ENCODE measurements around the gene TIGD6. TPM values are rescaled to one million over a fixed set of nuclear protein-coding genes. Genes with fewer than 3 reads are reported as not detected.
A peak's percentile ranks its signal among the peaks of the same experiment; 100 is the strongest.
"Not testable (repeated sequence)": the region's sequence is repeated elsewhere in the genome, so short reads cannot be mapped to it uniquely, and the experiment has no call there.

The TIGD6 gene
- total RNA-seq, 1 experiment from 2014 or later = 4.3 TPM

DNA sequence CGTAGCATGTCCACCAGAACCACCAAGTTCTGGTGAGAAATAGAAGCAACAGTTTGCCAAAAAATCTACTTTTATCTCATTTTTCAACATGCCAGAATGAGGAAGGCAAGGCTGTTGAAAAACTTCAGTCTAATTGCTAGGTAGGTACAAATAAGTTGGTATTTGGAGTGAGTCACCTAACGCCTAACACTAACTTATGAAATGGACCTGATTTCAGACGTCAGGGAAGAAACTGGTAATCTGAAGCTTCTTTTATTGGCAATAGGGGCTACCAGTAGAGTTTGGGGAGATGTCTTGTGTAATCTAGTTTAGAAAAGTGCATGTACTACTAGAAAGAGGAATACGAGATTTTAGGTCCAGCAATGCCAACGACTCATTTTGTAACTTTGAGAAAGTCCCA lies 51.5 kb downstream of the TIGD6 start:
- Mint-ChIP-seq H3K27ac (ENCODE audit: unreplicated experiment) (no peak overlapping the region), H3K4me1 (ENCODE audit: low read depth, unreplicated experiment) (peaks cover 29% of the 10 kb centered on the region), H3K27me3 (ENCODE audit: insufficient read depth, unreplicated experiment) (no peaks in the 10 kb centered on the region), H3K36me3 (ENCODE audit: insufficient read depth, unreplicated experiment) (no peaks in the 10 kb centered on the region), H3K4me3 (ENCODE audit: unreplicated experiment) (no peak overlapping the region), H3K9me3 (ENCODE audit: unreplicated experiment) (no peaks in the 10 kb centered on the region)
- DNase-seq = no peak
- CTCF ChIA-PET = interaction anchor here (1.7 kb wide), 1 partner anchor 9 kb away, joined by 4 read pairs; no protein-coding TSS in a partner anchor
- H3K27me3 ChIP-seq (replicated peaks; ENCODE audit: control insufficient read depth, insufficient read depth, low read length) = no peaks in the 10 kb centered on the region
- POLR2A ChIA-PET = no interaction called here
- BruUV-seq (replicated peaks) = no TSS peak
- H3K9me3 ChIP-seq = no peaks in the 10 kb centered on the region
- H3K4me3 ChIP-seq (ENCODE audit: low read depth, low read length) = no peak overlapping the region
- intact Hi-C loops (cut with micrococcal nuclease; ENCODE audit: unreplicated experiment) = no loop called here
- H3K4me1 ChIP-seq = peaks cover 36% of the 10 kb centered on the region
- TF ChIP-seq, protein P1, sequence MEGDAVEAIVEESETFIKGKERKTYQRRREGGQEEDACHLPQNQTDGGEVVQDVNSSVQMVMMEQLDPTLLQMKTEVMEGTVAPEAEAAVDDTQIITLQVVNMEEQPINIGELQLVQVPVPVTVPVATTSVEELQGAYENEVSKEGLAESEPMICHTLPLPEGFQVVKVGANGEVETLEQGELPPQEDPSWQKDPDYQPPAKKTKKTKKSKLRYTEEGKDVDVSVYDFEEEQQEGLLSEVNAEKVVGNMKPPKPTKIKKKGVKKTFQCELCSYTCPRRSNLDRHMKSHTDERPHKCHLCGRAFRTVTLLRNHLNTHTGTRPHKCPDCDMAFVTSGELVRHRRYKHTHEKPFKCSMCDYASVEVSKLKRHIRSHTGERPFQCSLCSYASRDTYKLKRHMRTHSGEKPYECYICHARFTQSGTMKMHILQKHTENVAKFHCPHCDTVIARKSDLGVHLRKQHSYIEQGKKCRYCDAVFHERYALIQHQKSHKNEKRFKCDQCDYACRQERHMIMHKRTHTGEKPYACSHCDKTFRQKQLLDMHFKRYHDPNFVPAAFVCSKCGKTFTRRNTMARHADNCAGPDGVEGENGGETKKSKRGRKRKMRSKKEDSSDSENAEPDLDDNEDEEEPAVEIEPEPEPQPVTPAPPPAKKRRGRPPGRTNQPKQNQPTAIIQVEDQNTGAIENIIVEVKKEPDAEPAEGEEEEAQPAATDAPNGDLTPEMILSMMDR (IDR thresholded peaks at IDR 0.05; ENCODE audit: insufficient read depth in 1 of 2, low read depth in 1 of 2, low read length in 1 of 2, severe bottlenecking in 1 of 2, unreplicated experiment in 1 of 2) = no peak
- H3K36me3 ChIP-seq (ENCODE audit: control insufficient read depth, insufficient read depth, low read length) = no peaks in the 10 kb centered on the region

DNA sequence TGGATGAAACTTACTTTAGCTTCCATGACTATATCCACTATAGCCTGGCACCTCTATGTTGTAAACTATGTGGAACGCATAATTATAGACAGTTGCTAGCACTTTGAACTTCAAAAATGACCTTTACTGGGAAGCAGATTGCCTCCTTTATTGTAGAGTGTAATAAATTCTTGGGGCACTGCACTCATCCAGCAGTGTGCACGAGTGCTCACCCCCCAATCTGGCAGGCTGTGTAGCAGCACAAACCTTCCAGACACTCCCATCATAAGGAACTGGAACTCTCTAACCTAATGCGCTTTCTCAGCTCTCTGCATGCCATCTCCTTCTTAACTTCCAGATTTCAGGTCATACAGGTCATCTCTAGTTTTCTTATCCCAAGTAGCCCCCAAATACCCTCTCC lies 54.3 kb downstream of the TIGD6 start:
- no peaks in the 10 kb centered on the region for H3K27me3 Mint-ChIP-seq (ENCODE audit: insufficient read depth, unreplicated experiment)
- POLR2A ChIA-PET = no interaction called here

DNA sequence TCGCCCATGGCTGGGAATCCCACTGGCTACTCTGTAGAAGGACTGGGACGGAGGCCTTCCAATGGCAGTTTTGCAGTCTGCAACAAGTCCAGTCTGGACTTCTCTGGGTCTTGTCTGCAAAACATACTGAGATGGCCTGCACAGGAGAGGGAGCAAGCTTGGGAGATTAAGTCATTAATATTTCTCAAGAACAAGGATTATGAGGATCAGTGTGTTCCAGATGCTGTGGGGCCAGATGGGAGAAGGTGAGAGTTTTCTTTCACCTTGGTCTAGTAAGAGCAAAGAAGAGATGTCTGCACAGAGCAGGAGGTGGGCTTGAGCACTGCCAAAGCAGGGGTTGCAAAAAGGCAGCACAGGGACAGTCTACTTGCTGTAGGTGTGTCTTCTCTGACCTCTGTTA lies 55.8 kb downstream of the TIGD6 start, which contains the start of gene PDE6A:
Gene PDE6A (minus strand): TSS at position 128 of the 400 bp plus-strand sequence. CDS start 120 bp downstream, at position 8.
- Histone ChIP-seq H3K36me3 (ENCODE audit: control insufficient read depth, insufficient read depth, low read length) (no peaks in the 10 kb centered on the region), H3K27me3 (replicated peaks; ENCODE audit: control insufficient read depth, insufficient read depth, low read length) (no peaks in the 10 kb centered on the region), H3K4me3 (ENCODE audit: low read depth, low read length) (no peak within 1 kb of the TSS), H3K4me1 (peaks cover 69% of the 10 kb centered on the region), H3K9me3 (no peaks in the 10 kb centered on the region)
- no peaks in the 10 kb centered on the region for H3K27me3 Mint-ChIP-seq (ENCODE audit: insufficient read depth, unreplicated experiment)
- H3K36me3 Mint-ChIP-seq (ENCODE audit: insufficient read depth, unreplicated experiment) = peaks cover 13% of the 10 kb centered on the region
- peak within 1 kb of the TSS; percentile 87 for H3K27ac Mint-ChIP-seq (ENCODE audit: unreplicated experiment)
- TF ChIP-seq, protein P1 (IDR thresholded peaks at IDR 0.05; ENCODE audit: insufficient read depth in 1 of 2, low read depth in 1 of 2, low read length in 1 of 2, severe bottlenecking in 1 of 2, unreplicated experiment in 1 of 2) = no peak
- no TSS peak for BruUV-seq (replicated peaks)
- H3K4me3 Mint-ChIP-seq (ENCODE audit: unreplicated experiment) = peak within 1 kb of the TSS; percentile 53
- H3K9me3 Mint-ChIP-seq (ENCODE audit: unreplicated experiment) = no peaks in the 10 kb centered on the region
- CTCF ChIA-PET = interaction anchor here (0.6 kb wide), 1 partner anchor 78 kb away, joined by 3 read pairs; no protein-coding TSS in a partner anchor
- POLR2A ChIA-PET = no interaction called here
- DNase-seq = no peak
- H3K4me1 Mint-ChIP-seq (ENCODE audit: low read depth, unreplicated experiment) = peaks cover 62% of the 10 kb centered on the region
- intact Hi-C loops (cut with micrococcal nuclease; ENCODE audit: unreplicated experiment) = no loop called here

More for the DNA sequence above, 54.3 kb downstream of the TIGD6 start:
- peak in 1 of 2 experiments; percentile 55 for DNase-seq
- Histone ChIP-seq H3K9me3 (no peaks in the 10 kb centered on the region), H3K36me3 (ENCODE audit: control insufficient read depth, insufficient read depth, low read length) (no peaks in the 10 kb centered on the region), H3K4me3 (ENCODE audit: low read depth, low read length) (no peak overlapping the region), H3K27me3 (replicated peaks; ENCODE audit: control insufficient read depth, insufficient read depth, low read length) (no peaks in the 10 kb centered on the region), H3K4me1 (peaks cover 57% of the 10 kb centered on the region)
- no TSS peak for BruUV-seq (replicated peaks)
- CTCF ChIA-PET = no interaction called here
- H3K4me1 Mint-ChIP-seq (ENCODE audit: low read depth, unreplicated experiment) = peaks cover 58% of the 10 kb centered on the region
- H3K9me3 Mint-ChIP-seq (ENCODE audit: unreplicated experiment) = no peaks in the 10 kb centered on the region
- no peak overlapping the region for H3K4me3 Mint-ChIP-seq (ENCODE audit: unreplicated experiment)
- peaks cover 13% of the 10 kb centered on the region for H3K36me3 Mint-ChIP-seq (ENCODE audit: insufficient read depth, unreplicated experiment)
- intact Hi-C loops (cut with micrococcal nuclease; ENCODE audit: unreplicated experiment) = no loop called here
- peak overlapping the region; percentile 14 for H3K27ac Mint-ChIP-seq (ENCODE audit: unreplicated experiment)
- TF ChIP-seq, protein P1 (IDR thresholded peaks at IDR 0.05; ENCODE audit: insufficient read depth in 1 of 2, low read depth in 1 of 2, low read length in 1 of 2, severe bottlenecking in 1 of 2, unreplicated experiment in 1 of 2) = no peak

DNA sequence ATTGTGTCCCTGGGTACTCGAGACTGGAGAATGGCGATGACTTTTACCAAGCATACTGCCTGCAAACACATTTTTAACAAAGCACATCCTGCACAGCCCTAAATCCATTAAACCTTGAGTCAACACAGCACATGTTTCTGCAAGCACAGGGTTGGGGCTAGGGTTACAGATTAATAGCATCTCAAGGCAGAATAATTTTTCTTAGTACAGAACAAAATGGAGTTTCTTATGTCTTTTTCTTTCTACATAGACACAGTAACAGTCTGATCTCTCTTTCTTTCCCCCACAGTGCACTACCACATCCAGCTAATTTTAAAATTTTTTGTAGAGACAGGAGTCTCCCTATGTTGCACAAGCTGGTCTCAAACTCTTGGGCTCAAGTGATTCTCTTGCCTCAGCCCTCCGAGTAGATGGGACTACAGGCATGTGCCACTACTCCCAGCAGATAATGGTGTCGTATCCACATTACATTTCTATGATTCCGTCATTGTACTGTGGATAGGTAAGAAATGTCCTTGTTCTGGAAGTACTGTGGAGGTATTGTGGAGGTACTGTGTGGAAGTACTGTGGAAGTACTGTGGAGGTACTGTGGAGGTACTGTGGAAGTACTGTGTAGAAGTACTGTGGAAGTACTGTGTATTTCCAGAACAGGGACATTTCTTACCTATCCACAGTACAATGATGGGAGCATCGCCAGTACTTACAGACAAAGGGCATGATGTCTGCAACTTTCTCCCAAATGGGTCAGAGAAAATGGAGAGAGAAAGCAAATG lies 57.1 kb downstream of the TIGD6 start:
- H3K4me1 ChIP-seq = peaks cover 82% of the 10 kb centered on the region
- H3K27me3 Mint-ChIP-seq (ENCODE audit: insufficient read depth, unreplicated experiment); H3K27me3 ChIP-seq (replicated peaks; ENCODE audit: control insufficient read depth, insufficient read depth, low read length); H3K9me3 Mint-ChIP-seq (ENCODE audit: unreplicated experiment); CTCF ChIA-PET; H3K4me3 ChIP-seq (ENCODE audit: low read depth, low read length); H3K36me3 ChIP-seq (ENCODE audit: control insufficient read depth, insufficient read depth, low read length); DNase-seq; H3K9me3 ChIP-seq; POLR2A ChIA-PET: not testable (repeated sequence)
- intact Hi-C loops (cut with micrococcal nuclease; ENCODE audit: unreplicated experiment) = loop anchor here (2.0 kb wide), 1 partner anchor 47 kb away; no protein-coding TSS in a partner anchor
- TSS peak; percentile 30 for BruUV-seq (replicated peaks)
- peak overlapping the region; percentile 87 for H3K27ac Mint-ChIP-seq (ENCODE audit: unreplicated experiment)
- peaks cover 13% of the 10 kb centered on the region for H3K36me3 Mint-ChIP-seq (ENCODE audit: insufficient read depth, unreplicated experiment)
- peak overlapping the region; percentile 53 for H3K4me3 Mint-ChIP-seq (ENCODE audit: unreplicated experiment)
- H3K4me1 Mint-ChIP-seq (ENCODE audit: low read depth, unreplicated experiment) = peaks cover 58% of the 10 kb centered on the region

All from Caco-2 (cell line).